Stimulated activated CD8-positive, alpha-beta memory T cell treated with anti-CD3 and anti-CD28 coated beads, Interleukin-12 subunit alpha, Interleukin-12 subunit beta, amount 100 ng/mL, for 4 hours (primary cell): ENCODE data around the gene CEMP1.

Experiments used
- DNase-seq: peaks from one replicate; pipeline ENCODE4 v3.0.0-alpha.2; 2020; ENCODE audit warnings: low read depth

The CEMP1 gene

GRCh38 chr16:2483939-2484897 lies 47.0 kb downstream of the CEMP1 start:
- DNase-seq, result no peak

GRCh38 chr16:2482708-2483534 lies 48.3 kb downstream of the CEMP1 start:
- DNase-seq, result no peak

GRCh38 chr16:2482249-2482648 lies 49.0 kb downstream of the CEMP1 start:
- DNase-seq, result no peak

- no peak for DNase-seq
Measured at GRCh38 chr16:2481676-2482075, 49.5 kb downstream of the CEMP1 start.

- no peak for DNase-seq
Measured at GRCh38 chr16:2480948-2481347, 50.3 kb downstream of the CEMP1 start.
